DMS153 treated with DMSO at 0.1 percent for 48 hours (cell line): ENCODE results near the gene RBM33.

Source experiments
- DNase-seq: peaks from one replicate; lab custom pipeline; 2025; ENCODE audit not compliant: unreplicated experiment; lab: John Stamatoyannopoulos, UW

Gene RBM33

GRCh38 chr7:155791214-155791737 lies 146.8 kb downstream of the RBM33 start:
- no peak for DNase-seq

GRCh38 chr7:155791836-155792235 lies 147.4 kb downstream of the RBM33 start:
- DNase-seq, result no peak

GRCh38 chr7:155792315-155792960 lies 148.0 kb downstream of the RBM33 start:
- DNase-seq, result no peak

- DNase-seq, result no peak
These were observed 148.6 kb downstream of the RBM33 start for GRCh38 chr7:155792999-155793560.

GRCh38 chr7:155793720-155794119 lies 149.3 kb downstream of the RBM33 start:
- no peak for DNase-seq

- no peak for DNase-seq
These were observed 149.7 kb downstream of the RBM33 start for GRCh38 chr7:155794196-155794595.

- DNase-seq, result no peak
These were observed 150.9 kb downstream of the RBM33 start for GRCh38 chr7:155795401-155795800.

- no peak for DNase-seq
These were observed 151.5 kb downstream of the RBM33 start for GRCh38 chr7:155795951-155796350.

GRCh38 chr7:155796381-155797261 lies 152.2 kb downstream of the RBM33 start:
- peak; percentile 31 for DNase-seq

GRCh38 chr7:155797262-155798250 lies 153.1 kb downstream of the RBM33 start:
- DNase-seq, result no peak

GRCh38 chr7:155798673-155799439 lies 154.4 kb downstream of the RBM33 start:
- peak; percentile 20 for DNase-seq

- DNase-seq, result no peak
These were observed 155.1 kb downstream of the RBM33 start for GRCh38 chr7:155799514-155799913.

GRCh38 chr7:155800301-155800700 lies 155.8 kb downstream of the RBM33 start:
- DNase-seq, result no peak

GRCh38 chr7:155800741-155801267 lies 156.3 kb downstream of the RBM33 start:
- no peak for DNase-seq

GRCh38 chr7:155802291-155802690 lies 157.8 kb downstream of the RBM33 start:
- DNase-seq, result no peak

GRCh38 chr7:155802906-155803417 lies 158.5 kb downstream of the RBM33 start:
- no peak for DNase-seq

GRCh38 chr7:155803418-155804376 lies 159.2 kb downstream of the RBM33 start:
- no peak for DNase-seq

GRCh38 chr7:155804431-155804831 lies 160.0 kb downstream of the RBM33 start:
- no peak for DNase-seq
